ENCODE data around the gene MYF6. TPM values are rescaled to one million over a fixed set of nuclear protein-coding genes. Genes with fewer than 3 reads are reported as not detected.
A peak's percentile ranks its signal among the peaks of the same experiment; 100 is the strongest.

Gene MYF6
- total RNA-seq, 1 experiment from 2014 or later: 29.3 TPM

DNA sequence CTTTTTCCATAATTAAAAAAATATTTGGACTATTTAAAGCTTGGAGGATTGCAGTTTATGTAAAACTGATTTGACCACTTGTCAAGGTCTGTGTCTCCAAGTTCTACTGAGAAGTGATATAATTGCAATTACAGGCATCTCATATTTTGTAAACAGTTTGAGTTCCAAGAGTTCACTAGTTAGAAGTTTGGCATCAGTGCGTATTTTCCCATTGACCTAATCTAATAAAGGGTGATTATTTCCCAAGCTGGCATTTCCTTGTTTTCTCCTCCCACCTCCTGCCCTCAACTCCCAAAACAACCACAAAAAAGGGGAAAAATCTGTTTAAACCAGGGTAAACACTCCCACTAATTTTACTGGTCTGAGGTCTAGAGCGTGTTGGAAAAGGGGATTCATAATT lies 3.0 kb upstream of the MYF6 start:
- DNase-seq (ENCODE audit: low read depth): peak; percentile 35

DNA sequence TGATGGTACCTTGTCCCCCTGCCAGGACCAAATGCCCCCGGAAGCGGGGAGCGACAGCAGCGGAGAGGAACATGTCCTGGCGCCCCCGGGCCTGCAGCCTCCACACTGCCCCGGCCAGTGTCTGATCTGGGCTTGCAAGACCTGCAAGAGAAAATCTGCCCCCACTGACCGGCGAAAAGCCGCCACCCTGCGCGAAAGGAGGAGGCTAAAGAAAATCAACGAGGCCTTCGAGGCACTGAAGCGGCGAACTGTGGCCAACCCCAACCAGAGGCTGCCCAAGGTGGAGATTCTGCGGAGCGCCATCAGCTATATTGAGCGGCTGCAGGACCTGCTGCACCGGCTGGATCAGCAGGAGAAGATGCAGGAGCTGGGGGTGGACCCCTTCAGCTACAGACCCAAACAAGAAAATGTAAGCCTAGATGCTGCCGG lies 410 bp downstream of the MYF6 start:
- DNase-seq (ENCODE audit: low read depth): no peak

- peak; percentile 91 for DNase-seq (ENCODE audit: low read depth)
Measured at GRCh38 chr12:80708259-80708974, 983 bp downstream of the MYF6 start.

GRCh38 chr12:80708975-80709328 lies 1.5 kb downstream of the MYF6 start:
- DNase-seq (ENCODE audit: low read depth): no peak

- peak; percentile 94 for DNase-seq (ENCODE audit: low read depth)
Measured at GRCh38 chr12:80709811-80710726, 2.6 kb downstream of the MYF6 start.

GRCh38 chr12:80710727-80711449 lies 3.5 kb downstream of the MYF6 start:
- peak; percentile 49 for DNase-seq (ENCODE audit: low read depth)

- DNase-seq (ENCODE audit: low read depth): peak; percentile 25
Measured at GRCh38 chr12:80711866-80712265, 4.4 kb downstream of the MYF6 start.

- DNase-seq (ENCODE audit: low read depth): peak; percentile 60
Measured at GRCh38 chr12:80712866-80713265, 5.4 kb downstream of the MYF6 start.

GRCh38 chr12:80713419-80713818 lies 6.0 kb downstream of the MYF6 start:
- DNase-seq (ENCODE audit: low read depth): peak; percentile 50

DNA sequence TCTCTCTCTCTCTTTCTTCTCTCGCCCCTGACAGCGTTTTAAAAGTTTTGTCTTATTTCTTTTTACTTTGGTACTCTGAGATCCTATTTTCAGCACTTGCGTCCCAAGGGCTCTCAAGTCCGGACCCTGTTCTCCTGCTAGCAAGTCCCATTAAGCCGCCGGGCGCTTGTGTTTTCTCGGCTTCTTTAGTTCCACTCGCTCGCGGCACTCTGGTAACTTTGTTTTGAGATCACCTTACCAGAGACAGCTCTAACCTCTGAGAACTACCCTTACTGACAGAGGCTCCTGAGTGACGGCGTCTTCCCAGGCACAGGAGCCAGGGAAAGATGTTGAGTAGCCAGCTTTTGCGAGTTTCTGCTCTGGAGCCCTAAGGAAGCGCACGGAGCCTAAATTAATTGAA lies 6.6 kb downstream of the MYF6 start:
- DNase-seq (ENCODE audit: low read depth): peak; percentile 70

DNA sequence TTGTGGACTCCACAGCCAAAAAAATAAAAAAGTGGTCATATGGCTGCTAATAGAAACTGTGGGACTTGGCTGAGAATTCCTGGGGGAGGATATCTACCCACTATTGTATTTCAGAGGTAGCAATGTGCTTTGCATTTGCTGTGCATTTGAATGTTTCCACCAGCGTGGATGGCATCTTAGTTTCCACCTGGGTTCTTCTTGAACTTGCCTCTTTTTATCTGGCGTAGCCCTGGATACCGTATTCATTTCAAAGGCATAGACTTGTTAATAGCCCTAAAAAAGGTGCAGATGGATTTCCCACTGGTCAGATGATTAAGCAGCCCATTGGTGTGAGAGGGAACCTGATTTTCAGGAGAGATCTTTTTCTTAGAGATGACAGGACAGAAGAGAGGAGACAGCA lies 7.4 kb downstream of the MYF6 start:
- peak; percentile 64 for DNase-seq (ENCODE audit: low read depth)

DNA sequence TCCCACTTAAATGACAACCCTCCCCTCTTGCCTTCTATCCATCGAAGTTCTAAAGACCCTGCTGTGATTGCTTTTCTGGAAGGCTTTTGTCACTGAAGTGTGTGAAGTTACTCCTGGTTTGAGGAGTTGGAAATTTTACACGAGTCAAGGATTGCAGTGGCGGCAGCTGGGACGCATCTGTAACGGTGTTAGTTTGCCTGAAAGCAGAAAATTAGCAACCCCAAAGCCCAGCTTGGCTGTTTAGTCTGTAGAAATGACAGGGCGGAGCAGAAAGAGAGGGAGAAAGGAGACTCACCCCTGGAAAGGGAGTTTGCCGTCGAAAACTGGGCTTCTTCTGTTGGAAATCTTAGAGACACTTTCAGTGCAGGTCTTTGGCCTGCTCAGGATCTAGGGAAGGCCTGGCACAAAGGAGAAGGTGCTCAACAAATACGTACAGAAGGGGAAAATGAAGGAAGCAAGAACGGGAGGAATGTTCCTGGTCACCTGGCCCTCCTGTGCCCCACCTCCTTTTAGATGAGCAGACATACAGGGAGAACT lies 8.3 kb downstream of the MYF6 start:
- DNase-seq (ENCODE audit: low read depth): peak; percentile 68

DNA sequence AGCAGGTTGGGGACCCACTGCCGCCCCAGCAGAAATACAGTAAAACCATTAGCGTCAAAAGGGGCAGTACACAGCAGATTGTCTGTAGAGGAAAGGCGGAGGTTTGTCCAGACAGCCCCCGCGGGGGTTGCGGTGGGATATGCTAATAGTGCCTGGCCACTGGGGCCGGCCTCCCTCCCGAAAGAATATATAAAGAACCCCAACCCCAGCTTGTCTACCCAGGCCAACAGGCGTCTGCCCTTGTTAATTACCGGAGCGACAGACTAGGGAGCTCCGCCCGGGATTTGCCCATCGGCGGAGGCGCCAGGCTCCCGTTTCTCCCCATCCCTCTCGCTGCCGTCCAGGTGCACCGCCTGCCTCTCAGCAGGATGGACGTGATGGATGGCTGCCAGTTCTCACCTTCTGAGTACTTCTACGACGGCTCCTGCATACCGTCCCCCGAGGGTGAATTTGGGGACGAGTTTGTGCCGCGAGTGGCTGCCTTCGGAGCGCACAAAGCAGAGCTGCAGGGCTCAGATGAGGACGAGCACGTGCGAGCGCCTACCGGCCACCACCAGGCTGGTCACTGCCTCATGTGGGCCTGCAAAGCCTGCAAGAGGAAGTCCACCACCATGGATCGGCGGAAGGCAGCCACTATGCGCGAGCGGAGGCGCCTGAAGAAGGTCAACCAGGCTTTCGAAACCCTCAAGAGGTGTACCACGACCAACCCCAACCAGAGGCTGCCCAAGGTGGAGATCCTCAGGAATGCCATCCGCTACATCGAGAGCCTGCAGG lies 9.4 kb downstream of the MYF6 start, which contains the start of gene MYF5:
TSS of gene MYF5 (plus strand) at position 217 of the 774 bp plus-strand sequence. CDS start at position 369, 152 bp downstream.
- DNase-seq (ENCODE audit: low read depth): peak; percentile 97

- DNase-seq (ENCODE audit: low read depth): peak; percentile 34
Measured at GRCh38 chr12:80717856-80718255, 10.4 kb downstream of the MYF6 start.

- DNase-seq (ENCODE audit: low read depth): peak; percentile 56
Measured at GRCh38 chr12:80720516-80720915, 13.1 kb downstream of the MYF6 start.

DNA sequence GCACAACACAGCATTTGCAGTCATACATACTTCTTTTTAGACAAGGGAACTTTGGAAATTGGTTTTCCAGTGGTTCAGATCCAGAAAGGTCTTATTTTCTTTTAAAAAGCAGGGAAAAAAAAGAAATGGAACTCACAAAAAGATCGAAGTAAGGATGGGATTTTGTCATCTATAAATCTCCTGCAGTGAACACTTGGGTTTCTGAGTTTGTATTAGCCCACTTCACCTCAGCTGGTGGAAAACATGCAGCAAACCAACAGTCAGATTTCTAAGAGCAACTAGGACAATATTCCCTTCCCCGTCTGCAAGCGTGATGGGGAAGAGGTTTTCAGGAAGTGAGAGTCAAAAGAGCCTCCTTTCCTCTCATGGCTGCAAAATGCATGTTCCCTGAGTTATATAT lies 13.9 kb downstream of the MYF6 start:
- peak; percentile 54 for DNase-seq (ENCODE audit: low read depth)

DNA sequence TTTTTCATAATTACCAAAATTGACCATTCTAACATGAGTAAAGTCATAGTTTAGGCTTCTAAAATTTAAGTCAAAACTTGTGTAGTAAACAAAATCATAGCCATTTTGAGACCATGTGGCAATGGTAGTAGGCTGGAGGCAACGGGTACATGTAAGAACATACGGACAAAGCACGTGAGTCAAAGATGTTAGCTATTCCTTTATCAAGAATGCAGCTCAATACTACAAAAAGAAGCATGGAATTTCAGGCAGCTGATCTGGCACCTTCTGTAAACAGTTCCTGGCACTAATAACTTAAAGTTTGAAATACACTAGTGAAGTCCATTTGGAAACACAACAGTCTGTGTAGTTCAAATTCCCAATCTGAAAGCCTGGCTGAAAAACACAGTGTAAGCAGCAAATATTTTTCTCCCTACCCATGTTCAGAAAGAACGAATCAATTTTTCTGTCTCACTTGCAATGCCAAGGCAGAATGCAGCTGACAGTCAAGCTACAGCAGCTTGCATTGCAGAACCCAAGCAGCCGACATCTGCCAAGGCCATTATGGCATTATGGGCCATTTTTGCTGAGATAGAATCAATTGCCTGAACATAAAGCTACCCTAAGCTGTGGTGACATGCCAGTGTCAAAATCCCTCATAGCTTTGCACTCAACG lies 38.5 kb downstream of the MYF6 start:
- no peak for DNase-seq (ENCODE audit: low read depth)

DNA sequence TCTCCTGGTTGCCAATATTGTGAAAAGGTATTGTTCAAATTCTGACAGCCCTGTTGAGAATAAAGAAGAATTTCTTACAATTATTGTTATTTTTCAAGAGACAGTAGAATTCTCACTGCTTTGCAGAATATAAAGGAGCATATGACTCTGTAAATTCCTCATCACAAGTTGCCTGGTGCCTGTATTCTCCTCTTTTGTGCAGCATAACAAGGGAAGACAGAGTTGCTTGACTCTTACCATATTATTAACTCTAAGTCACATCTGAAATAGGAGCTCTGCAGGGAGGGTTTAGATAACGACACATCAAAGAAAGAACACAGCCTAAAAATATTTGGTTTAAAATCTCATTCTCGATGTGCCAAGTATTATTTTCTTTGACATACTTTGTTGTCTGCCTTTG lies 40.4 kb downstream of the MYF6 start:
- DNase-seq (ENCODE audit: low read depth): no peak

- no peak for DNase-seq (ENCODE audit: low read depth)
Measured at GRCh38 chr12:80749456-80749855, 42.0 kb downstream of the MYF6 start.

DNA sequence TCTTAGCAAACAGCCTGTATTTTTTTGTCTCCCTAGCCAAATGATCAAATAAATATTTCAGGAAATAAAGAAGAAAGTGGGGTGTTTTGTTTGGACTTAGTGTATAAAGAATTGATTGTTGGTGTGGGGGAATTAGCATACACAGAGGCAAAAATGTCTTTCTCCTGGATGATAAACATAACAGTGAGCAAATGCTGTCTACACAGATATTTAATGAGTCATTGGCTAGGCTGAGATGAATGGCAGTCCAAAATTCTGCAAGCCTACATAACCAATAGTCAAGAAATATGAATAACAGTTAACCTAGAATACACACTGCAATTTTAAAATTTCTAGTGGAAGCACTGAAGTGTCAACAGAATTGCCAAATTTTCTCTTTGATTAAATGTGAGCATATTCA lies 45.0 kb downstream of the MYF6 start:
- no peak for DNase-seq (ENCODE audit: low read depth)

All from LHCN-M2 (cell line).